OCI-LY3 (cell line): Measurements from ENCODE around the gene CCDC3.
A peak's percentile ranks its signal among the peaks of the same experiment; 100 is the strongest.

Experiments used
- H2AFZ ChIP-seq: fragments of 200-600, 300-600 bp; shearing (Covaris generic); 2 replicates; pipeline ENCODE4 v1.6.0; 2014; ENCODE audit warnings: antibody characterized with exemption, low read depth, low read length
- H3K27ac ChIP-seq: fragments of 200-600, 300-600 bp; sonication (generic); 2 replicates; pipeline ENCODE4 v1.5.1; 2014; ENCODE audit warnings: mild to moderate bottlenecking, low read length, moderate library complexity, mixed read lengths
- H3K27me3 ChIP-seq: fragments of 200-600, 300-600 bp; sonication (generic); 2 replicates; pipeline ENCODE4 v1.6.1; 2014; ENCODE audit warnings: low read depth, low read length, mixed read lengths
- H3K36me3 ChIP-seq: fragments of 200-600, 300-600 bp; sonication (generic); replicated peaks from 2 replicates; pipeline ENCODE3; 2014; ENCODE audit warnings: low read depth, low read length, mixed read lengths
- H3K4me1 ChIP-seq: fragments of 300-600, 200-600 bp; sonication (generic); 2 replicates; pipeline ENCODE4 v1.6.1; 2014; ENCODE audit warnings: low read length, mixed read lengths
- H3K4me2 ChIP-seq: fragments of 200-600, 300-600 bp; sonication (generic); 2 replicates; pipeline ENCODE4 v1.6.1; 2014; ENCODE audit warnings: low read length, mixed read lengths
- H3K4me3 ChIP-seq: fragments of 300-600, 200-600 bp; sonication (generic); 2 replicates; pipeline ENCODE4 v1.5.1; 2014; ENCODE audit warnings: antibody characterized with exemption, mild to moderate bottlenecking, low read length, moderate library complexity
- H3K79me2 ChIP-seq: fragments of 300-600, 200-600 bp; shearing (Covaris generic); 2 replicates; pipeline ENCODE4 v1.6.1; 2014; ENCODE audit warnings: mild to moderate bottlenecking, low read length, mixed read lengths
- H3K9ac ChIP-seq: fragments of 300-600, 200-600 bp; shearing (Covaris generic); 2 replicates; pipeline ENCODE4 v1.6.0; 2014; ENCODE audit warnings: mild to moderate bottlenecking, low read length, moderate library complexity
- H3K9me3 ChIP-seq: fragments of 200-600, 300-600 bp; shearing (Covaris generic); 2 replicates; pipeline ENCODE4 v1.6.1; 2014; ENCODE audit warnings: low read length, mixed read lengths; ENCODE audit not compliant: insufficient read depth
- H4K20me1 ChIP-seq: fragments of 200-600, 300-600 bp; sonication (generic); 2 replicates; pipeline ENCODE4 v1.6.1; 2016; ENCODE audit warnings: low read length, mixed read lengths; ENCODE audit not compliant: insufficient read depth
- EZH2phosphoT487 ChIP-seq: fragments of 200-600 bp; shearing (Covaris generic); IDR thresholded peaks from 2 replicates; pipeline ENCODE4 v1.6.1; 2018; ENCODE audit warnings: antibody characterized with exemption, mixed run types, low read depth
- TF ChIP-seq, protein P1 (sequence below): fragments of 200-600, 300-600 bp; sonication (generic); IDR thresholded peaks from 2 replicates; pipeline ENCODE4 v1.5.1; 2014; ENCODE audit warnings: antibody characterized with exemption, low read length, low read depth

Gene CCDC3

DNA sequence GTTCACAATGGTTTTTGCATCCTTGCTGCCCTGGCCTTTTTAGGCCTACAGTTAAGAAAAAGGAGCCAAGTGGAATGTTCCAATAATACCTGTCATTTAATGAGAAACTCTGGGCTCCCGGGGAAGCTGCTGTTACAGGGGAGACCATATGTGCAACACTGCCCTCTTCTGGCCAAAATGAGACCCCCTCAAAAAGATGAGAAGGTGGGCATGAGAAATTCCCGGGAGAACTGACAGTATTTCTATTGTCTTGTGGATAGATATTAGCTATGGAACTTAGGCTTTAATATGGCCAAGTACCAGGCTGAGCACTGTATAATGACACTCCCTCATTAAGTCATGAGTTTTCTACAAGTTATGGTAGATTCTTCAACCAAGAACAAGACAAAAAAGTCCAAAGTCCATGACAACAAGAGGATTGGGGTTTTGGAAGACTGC, 99.4 kb downstream of the CCDC3 start:
- TF ChIP-seq, protein P1, sequence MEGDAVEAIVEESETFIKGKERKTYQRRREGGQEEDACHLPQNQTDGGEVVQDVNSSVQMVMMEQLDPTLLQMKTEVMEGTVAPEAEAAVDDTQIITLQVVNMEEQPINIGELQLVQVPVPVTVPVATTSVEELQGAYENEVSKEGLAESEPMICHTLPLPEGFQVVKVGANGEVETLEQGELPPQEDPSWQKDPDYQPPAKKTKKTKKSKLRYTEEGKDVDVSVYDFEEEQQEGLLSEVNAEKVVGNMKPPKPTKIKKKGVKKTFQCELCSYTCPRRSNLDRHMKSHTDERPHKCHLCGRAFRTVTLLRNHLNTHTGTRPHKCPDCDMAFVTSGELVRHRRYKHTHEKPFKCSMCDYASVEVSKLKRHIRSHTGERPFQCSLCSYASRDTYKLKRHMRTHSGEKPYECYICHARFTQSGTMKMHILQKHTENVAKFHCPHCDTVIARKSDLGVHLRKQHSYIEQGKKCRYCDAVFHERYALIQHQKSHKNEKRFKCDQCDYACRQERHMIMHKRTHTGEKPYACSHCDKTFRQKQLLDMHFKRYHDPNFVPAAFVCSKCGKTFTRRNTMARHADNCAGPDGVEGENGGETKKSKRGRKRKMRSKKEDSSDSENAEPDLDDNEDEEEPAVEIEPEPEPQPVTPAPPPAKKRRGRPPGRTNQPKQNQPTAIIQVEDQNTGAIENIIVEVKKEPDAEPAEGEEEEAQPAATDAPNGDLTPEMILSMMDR, result peak; percentile 68
- TF ChIP-seq EZH2phosphoT487, result no peak
- H3K4me2 ChIP-seq, result no peak overlapping the region
- H3K9me3 ChIP-seq, result no peaks in the 10 kb centered on the region
- H3K4me3 ChIP-seq, result no peak overlapping the region
- no peaks in the 10 kb centered on the region for H3K36me3 ChIP-seq
- no peak overlapping the region for H3K27ac ChIP-seq
- H3K27me3 ChIP-seq, result no peaks in the 10 kb centered on the region
- H2AFZ ChIP-seq, result no peak overlapping the region
- no peaks in the 10 kb centered on the region for H3K79me2 ChIP-seq
- no peak overlapping the region for H3K9ac ChIP-seq
- H4K20me1 ChIP-seq, result no peaks in the 10 kb centered on the region
- no peaks in the 10 kb centered on the region for H3K4me1 ChIP-seq

- no peak overlapping the region for H3K9ac ChIP-seq
- no peaks in the 10 kb centered on the region for H3K36me3 ChIP-seq
- H3K79me2 ChIP-seq, result no peaks in the 10 kb centered on the region
- H3K4me2 ChIP-seq, result no peak overlapping the region
- H3K4me1 ChIP-seq, result no peaks in the 10 kb centered on the region
- no peak overlapping the region for H2AFZ ChIP-seq
- no peaks in the 10 kb centered on the region for H4K20me1 ChIP-seq
- no peaks in the 10 kb centered on the region for H3K9me3 ChIP-seq
- TF ChIP-seq EZH2phosphoT487, result no peak
- TF ChIP-seq, protein P1, result no peak
- no peak overlapping the region for H3K4me3 ChIP-seq
- H3K27me3 ChIP-seq, result peaks cover 4% of the 10 kb centered on the region
- no peak overlapping the region for H3K27ac ChIP-seq
Observed at GRCh38 chr10:12899546-12899945, 102.0 kb downstream of the CCDC3 start.

DNA sequence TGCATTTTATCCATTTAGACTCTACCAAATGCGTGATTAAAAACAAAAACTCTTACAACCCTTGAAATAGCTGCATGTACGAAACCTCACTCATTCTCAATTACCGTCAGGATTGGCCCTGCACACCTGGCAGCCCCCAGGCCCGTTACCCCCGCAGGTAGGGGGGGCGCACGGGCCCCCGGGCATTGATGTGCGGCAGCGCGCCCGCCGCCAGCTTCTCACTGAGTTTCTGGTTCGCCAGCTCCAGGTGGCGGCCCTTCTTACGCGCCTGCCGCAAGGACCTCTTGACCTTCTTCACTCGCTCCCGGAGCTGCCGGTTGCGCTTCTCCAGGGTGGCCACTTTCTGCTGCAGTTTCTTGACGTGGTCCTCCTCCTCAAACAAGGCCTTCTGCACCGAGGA, 103.2 kb downstream of the CCDC3 start:
- H2AFZ ChIP-seq, result no peak overlapping the region
- no peak overlapping the region for H3K4me2 ChIP-seq
- H3K36me3 ChIP-seq, result no peaks in the 10 kb centered on the region
- H3K4me3 ChIP-seq, result no peak overlapping the region
- H3K4me1 ChIP-seq, result no peaks in the 10 kb centered on the region
- no peaks in the 10 kb centered on the region for H3K9me3 ChIP-seq
- H4K20me1 ChIP-seq, result no peaks in the 10 kb centered on the region
- no peak overlapping the region for H3K9ac ChIP-seq
- H3K27me3 ChIP-seq, result peaks cover 4% of the 10 kb centered on the region
- no peak for TF ChIP-seq EZH2phosphoT487
- TF ChIP-seq, protein P1, result no peak
- no peaks in the 10 kb centered on the region for H3K79me2 ChIP-seq
- no peak overlapping the region for H3K27ac ChIP-seq

GRCh38 chr10:12897278-12897677, 104.2 kb downstream of the CCDC3 start:
- no peaks in the 10 kb centered on the region for H3K4me1 ChIP-seq
- H3K27me3 ChIP-seq, result peaks cover 4% of the 10 kb centered on the region
- H3K9ac ChIP-seq, result no peak overlapping the region
- no peak overlapping the region for H3K4me3 ChIP-seq
- H4K20me1 ChIP-seq, result no peaks in the 10 kb centered on the region
- no peak overlapping the region for H3K4me2 ChIP-seq
- no peaks in the 10 kb centered on the region for H3K9me3 ChIP-seq
- H3K36me3 ChIP-seq, result no peaks in the 10 kb centered on the region
- TF ChIP-seq EZH2phosphoT487, result no peak
- TF ChIP-seq, protein P1, result no peak
- no peaks in the 10 kb centered on the region for H3K79me2 ChIP-seq
- no peak overlapping the region for H2AFZ ChIP-seq
- no peak overlapping the region for H3K27ac ChIP-seq
